Mononuclear cell (primary cell): ENCODE measurements around the gene BRD7. TPM values are rescaled to one million over a fixed set of nuclear protein-coding genes. Genes with fewer than 3 reads are reported as not detected.

Experiments used
- H3K27me3 ChIP-seq: 2 replicates; pipeline ENCODE4 v1.6.0; 2011; ENCODE audit warnings: low read length, control low read depth; ENCODE audit not compliant: insufficient read depth
- H3K4me1 ChIP-seq: 2 replicates; pipeline ENCODE4 v1.5.1; 2011; ENCODE audit warnings: mild to moderate bottlenecking, low read length, control low read depth; ENCODE audit not compliant: insufficient read depth
- H3K4me3 ChIP-seq: 2 replicates; pipeline ENCODE4 v1.5.1; 2011; ENCODE audit warnings: mild to moderate bottlenecking, low read length, moderate library complexity
- H3K9me3 ChIP-seq: 2 replicates; pipeline ENCODE4 v1.5.1; 2011; ENCODE audit warnings: low read depth, mild to moderate bottlenecking, control low read depth, low read length
- total RNA-seq: library from RNA; depleted of rRNA; stranded (reverse); fragments of >200 nt; gene quantifications from one replicate; pipeline ENCODE4 v1.2.3, GENCODE V29; 2012

The BRD7 gene
- total RNA-seq, 1 donor, result 55.3 TPM

DNA sequence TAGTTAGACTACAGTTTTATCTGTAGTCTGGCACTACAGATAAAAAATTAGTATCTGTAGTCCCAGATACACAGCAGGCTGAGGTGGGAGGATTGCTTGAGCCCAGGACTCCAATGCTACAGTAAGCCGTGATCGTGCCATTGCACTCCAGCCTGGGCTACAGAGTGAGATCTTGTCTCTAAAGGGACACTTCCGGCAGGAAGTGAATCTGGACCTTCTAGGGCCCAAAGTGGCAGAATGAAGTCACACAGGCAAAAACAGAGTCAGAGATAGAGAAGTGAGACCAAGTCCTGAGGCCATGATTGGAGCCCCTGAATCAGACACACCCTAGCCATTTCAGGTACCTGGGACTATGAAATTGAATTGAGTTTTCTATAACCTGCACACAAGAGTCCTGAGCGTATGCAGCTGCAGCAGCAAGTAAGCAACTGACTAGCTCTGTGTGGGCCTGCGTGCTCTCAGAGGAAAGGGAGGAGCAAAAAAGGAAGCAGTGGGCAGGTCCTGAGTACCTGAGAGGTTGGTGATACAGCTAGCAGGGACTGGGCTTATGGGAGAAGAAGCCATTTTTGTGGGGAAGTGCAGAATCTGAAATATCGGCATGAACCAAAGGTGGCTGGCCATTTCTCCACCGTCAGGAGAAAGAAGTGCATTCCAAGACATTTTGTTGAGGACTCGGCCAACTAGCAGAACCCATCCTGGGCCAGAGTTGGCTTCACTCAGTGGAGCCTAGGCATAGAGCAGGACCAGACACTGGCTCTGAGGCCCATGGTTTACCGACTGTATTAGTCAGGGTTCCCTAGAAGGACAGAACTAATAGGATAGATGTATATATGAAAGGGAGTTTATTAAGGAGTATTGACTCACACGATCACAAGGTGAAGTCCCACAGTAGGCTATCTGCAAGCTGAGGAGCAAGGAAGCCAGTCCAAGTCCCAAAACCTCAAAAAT, 27.2 kb upstream of the BRD7 start:
- H3K9me3 ChIP-seq, result no peaks in the 10 kb centered on the region

DNA sequence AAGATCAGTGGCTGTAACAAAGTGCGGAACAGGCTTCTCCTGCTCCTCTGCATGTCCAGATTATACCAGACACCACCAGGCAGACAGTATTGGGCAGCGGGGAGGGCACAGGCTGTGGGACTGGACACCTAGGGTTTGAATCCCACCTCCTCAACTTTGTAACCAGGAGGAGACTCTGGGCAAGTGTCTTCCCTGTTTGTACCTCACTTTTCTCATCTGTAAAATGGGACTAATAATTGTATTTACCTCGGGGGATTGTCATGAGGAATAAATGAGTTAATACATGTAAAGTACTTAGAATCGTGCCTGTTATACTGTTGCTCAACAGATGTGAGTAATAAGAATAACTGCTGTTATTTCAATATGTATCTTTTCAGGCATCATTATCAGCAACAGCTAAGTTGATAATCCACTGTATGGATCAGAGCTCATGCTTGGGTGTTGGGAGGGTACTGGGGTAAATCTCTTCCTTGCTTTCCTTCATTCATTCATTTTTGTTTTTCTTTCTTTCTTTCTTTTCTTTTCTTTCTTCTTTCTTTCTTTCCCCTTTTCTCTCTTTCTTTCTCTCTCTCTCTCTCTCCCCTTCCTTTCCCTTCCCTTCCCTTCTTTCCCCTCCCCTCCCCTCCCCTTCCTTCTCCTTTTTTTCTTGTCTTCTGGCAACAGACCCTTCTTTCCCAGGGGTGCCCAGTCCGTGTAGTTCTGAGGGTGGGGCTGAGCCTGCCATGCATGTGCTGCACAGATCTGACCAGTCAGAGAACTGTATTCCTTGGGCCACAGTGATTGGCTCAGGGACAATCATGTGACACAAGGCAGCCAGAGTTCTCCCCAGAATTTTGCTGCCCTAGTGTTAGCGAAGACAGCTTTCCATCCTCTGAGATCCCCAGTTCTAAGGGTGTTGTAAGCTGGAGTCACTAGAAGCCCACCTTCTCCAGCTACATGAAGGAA, 25.3 kb upstream of the BRD7 start:
- H3K9me3 ChIP-seq, result no peaks in the 10 kb centered on the region
- H3K4me1 ChIP-seq, result peaks cover 8% of the 10 kb centered on the region
- H3K27me3 ChIP-seq, result no peaks in the 10 kb centered on the region
- no peak overlapping the region for H3K4me3 ChIP-seq

More for the DNA sequence above, 27.2 kb upstream of the BRD7 start:
- Histone ChIP-seq H3K27me3 (no peaks in the 10 kb centered on the region), H3K4me3 (no peak overlapping the region), H3K4me1 (peaks cover 8% of the 10 kb centered on the region)

DNA sequence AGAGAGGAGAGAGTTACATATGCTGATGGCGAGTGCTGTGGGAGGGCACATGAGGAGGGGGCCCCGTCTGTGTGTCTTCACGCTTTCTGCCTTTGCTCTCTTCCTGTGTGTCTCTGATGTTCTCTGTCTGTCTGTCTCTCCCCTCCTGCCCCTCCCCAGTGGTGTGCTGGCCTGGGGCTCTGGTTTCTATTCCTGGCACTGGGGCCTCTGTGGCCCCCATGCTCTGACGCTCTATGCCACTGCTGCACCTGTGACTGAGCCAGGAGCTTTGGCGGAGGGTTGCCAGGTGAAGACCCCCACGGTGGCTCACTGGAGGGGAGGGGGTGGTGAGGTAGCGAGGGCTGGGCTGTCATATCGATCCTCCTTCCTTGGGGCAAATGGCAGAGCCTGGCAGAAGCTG, 24.6 kb upstream of the BRD7 start:
- Histone ChIP-seq H3K27me3 (no peaks in the 10 kb centered on the region), H3K4me1 (peaks cover 8% of the 10 kb centered on the region), H3K9me3 (no peaks in the 10 kb centered on the region), H3K4me3 (no peak overlapping the region)

DNA sequence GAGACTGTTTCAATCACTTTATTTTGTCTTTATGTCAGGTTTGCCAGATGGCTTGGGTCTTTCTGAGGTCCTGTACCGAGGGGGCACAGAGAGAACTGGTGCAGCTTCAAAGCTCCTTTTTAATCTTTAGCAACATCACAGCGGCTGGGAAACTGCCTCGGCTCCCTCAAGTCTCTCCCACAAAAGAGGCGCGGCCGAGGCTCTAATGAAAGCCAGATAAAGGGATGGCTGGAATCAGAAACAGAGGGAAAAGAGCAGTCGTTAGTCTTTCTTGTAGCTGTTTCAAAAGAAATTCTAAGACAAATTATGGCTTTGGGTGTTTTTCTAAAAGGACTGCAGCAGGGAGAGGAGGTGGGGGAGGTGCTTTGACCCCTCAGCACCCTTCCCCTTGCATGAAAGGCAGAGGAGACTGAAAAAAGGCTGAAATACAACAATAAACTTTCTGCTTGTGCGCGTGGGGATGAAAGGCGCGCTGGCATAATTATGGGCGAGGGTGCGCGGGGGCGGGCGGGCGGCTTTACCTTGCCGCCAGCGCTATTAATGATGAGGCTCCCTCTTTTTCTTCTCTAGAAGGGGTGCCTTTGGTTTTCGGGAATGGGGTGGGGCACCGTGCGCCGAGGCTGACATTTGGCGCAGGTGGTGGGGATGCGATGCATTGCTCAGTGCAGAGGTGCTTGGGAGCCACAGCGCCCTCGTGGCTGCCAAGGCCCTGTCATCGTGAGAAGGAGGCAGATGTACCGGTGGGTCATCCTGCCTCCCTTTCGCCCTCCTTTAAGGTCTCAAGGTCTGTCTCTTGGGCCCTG, 22.3 kb upstream of the BRD7 start:
- peaks cover 5% of the 10 kb centered on the region for H3K4me1 ChIP-seq
- H3K4me3 ChIP-seq, result no peak overlapping the region
- no peaks in the 10 kb centered on the region for H3K27me3 ChIP-seq
- no peaks in the 10 kb centered on the region for H3K9me3 ChIP-seq

DNA sequence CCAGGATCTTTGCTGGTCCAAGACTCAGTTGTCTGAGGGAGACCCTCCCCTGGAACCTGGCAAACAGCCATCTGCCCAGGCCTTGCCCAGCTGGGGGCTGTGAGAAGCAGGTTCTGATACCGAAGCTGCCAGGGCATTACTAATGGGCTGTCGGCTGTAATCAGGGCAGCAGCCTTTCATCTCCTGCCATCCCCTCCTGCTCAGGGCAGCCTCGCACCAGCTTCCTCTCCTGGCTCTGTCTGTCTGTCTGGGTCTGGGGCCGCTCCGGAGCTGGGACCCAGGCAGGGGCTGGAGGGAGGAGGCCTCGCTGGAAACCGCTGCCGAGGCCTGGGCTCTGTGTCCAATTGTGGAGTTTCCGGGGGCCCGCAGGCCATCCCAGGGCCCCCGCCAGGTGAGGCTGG, 21.6 kb upstream of the BRD7 start:
- Histone ChIP-seq H3K4me1 (no peaks in the 10 kb centered on the region), H3K9me3 (no peaks in the 10 kb centered on the region), H3K4me3 (no peak overlapping the region), H3K27me3 (no peaks in the 10 kb centered on the region)

DNA sequence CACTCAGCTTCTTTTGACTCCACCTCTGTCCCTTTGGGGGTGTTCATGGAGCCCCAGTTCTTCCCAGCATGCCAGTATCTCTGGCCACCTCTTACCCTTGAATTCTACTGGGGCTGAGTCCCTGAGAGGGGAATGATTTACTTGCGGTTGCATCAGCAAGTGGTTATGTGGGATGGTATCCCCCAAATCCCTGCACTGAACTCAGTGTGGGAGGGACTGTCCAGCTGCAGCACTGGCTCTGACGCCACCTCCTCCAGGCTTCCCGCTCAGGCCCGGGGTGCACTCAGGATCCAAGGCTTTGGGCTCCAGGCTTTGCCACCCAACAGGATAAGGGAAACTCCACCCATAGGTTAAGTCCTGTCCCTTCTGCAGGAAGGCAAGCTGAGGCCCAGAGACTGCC, 21.1 kb upstream of the BRD7 start:
- no peak overlapping the region for H3K4me3 ChIP-seq
- no peaks in the 10 kb centered on the region for H3K27me3 ChIP-seq
- H3K9me3 ChIP-seq, result no peaks in the 10 kb centered on the region
- H3K4me1 ChIP-seq, result no peaks in the 10 kb centered on the region

DNA sequence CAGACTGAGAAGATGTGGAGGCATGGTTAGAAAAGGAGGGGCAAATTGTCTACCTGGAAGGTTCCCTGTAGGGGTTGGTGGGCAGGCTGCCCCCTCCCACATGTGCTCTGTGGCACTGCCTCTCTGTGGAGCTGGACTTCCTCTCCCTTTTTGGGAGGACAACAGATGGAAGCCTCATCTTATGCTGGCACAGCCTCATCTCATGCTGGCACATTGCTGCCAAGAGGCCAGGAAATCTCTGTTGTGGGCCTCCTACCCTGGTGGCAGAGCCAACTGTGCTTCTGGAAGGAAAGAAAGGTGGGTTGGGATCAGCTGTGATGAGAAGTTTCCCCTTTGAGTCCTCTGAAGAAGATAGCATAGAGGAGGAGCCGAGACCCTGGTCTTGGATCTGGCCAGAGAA, 19.7 kb upstream of the BRD7 start:
- H3K27me3 ChIP-seq, result no peaks in the 10 kb centered on the region
- no peaks in the 10 kb centered on the region for H3K9me3 ChIP-seq
- no peak overlapping the region for H3K4me3 ChIP-seq
- no peaks in the 10 kb centered on the region for H3K4me1 ChIP-seq

DNA sequence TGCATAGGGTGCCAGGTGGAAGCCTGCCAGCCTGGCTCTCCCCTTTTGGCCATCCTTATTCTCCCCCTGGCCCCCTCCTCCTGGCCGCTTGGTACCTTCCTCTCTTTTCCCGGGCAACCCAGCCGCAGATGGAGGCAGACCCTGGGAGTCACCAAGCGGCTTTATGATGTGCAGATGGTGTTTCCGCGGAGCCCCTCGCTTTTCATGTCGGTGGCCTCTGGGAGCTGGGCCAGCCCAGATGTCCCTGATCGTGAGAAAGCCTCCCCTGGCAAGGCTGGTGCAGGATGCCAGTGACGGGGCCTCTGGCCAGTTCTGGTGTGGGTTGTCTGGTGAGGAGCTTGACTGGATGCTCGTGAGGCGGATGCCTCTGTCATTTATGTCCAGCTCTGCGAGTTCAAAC, 18.0 kb upstream of the BRD7 start:
- H3K27me3 ChIP-seq, result no peaks in the 10 kb centered on the region
- H3K4me3 ChIP-seq, result no peak overlapping the region
- no peaks in the 10 kb centered on the region for H3K4me1 ChIP-seq
- H3K9me3 ChIP-seq, result no peaks in the 10 kb centered on the region

DNA sequence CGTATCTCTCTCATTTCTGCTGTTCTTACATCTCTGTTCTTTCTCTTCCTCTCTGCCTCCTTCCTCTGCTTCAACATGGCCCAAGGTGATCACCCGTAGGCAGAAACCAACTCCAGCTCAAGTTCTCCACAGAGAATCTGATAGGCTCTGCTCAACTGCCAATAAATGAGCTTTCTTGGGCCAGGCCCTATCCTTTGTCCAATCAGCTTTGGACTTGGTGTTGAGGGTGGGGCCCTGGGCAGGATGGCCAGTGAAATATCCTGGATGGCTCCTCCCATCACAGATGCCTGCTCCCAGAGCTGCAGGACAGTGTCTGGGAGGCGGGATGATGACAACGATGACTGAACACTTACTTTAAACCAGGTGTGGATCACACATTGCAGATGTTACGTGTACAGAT, 17.4 kb upstream of the BRD7 start:
- no peaks in the 10 kb centered on the region for H3K4me1 ChIP-seq
- no peaks in the 10 kb centered on the region for H3K27me3 ChIP-seq
- no peak overlapping the region for H3K4me3 ChIP-seq
- H3K9me3 ChIP-seq, result no peaks in the 10 kb centered on the region

DNA sequence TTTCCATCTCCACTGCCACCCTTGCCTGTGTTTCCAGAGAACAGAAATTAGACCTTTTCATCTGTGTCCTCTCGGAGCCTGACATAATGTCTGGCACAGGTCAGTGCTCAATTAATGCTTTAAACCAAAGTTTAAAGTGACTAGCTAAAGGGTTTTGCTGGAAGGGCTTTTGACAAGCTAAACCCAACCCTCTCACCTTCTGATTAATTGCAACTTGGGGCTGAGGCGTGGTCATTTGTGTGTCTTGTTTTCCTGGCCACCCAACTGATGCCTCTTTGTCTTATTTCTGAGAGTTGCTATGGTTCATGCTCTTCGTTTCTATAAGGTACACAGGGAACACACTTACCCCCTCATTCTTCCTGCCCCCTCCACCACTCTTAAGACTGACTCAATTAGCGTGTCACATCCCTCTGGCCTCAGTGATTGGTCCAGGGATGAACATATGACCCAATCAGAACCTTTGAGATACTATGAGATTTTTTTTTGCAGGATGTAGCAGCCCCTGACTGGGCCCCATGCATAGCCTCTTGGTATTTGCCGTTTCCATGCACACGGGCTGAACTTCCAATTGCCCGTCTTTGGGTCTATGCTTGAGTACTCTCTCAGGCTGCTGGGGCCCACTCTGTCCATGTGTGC, 15.8 kb upstream of the BRD7 start:
- H3K4me3 ChIP-seq, result no peak overlapping the region
- no peaks in the 10 kb centered on the region for H3K9me3 ChIP-seq
- H3K27me3 ChIP-seq, result no peaks in the 10 kb centered on the region

DNA sequence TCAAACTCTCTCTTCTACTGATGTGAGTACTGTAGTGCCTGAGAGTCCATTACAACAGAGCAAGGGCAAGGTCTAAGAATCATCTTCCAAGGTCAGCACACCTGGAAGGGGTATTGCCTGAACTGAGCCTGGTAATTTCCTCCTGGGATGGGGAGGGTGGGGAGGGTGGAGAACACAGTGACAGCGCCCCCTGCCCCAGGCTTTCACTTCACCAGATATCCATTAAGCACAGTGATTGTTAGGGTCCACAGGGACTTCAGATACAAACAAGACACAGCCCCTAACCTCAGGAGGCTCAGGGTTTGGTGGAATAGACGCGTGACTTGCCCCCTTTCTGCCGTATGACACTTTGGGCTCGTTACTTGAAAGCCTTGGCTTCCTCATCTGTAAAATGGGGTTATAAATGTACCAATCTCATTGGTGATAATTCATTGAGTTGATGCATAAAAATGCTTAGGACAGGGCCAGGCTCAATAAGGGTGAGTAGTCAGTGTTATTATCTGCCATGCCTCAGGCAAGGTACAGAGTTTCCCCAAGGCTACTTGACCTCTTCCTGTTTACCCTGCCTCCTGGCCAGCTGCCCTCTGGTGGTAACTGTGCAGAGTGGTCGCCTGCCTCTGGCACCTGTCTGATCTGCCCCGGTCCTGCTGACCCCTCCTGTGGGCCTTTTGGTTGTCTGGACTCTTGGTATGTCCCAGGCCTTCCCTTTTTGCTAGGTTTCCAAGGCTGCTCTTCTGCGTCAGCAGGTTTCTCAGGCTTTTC, 13.1 kb upstream of the BRD7 start:
- H3K4me1 ChIP-seq, result no peaks in the 10 kb centered on the region
- H3K9me3 ChIP-seq, result no peaks in the 10 kb centered on the region
- no peak overlapping the region for H3K4me3 ChIP-seq
- no peaks in the 10 kb centered on the region for H3K27me3 ChIP-seq

More for the DNA sequence above, 15.8 kb upstream of the BRD7 start:
- no peaks in the 10 kb centered on the region for H3K4me1 ChIP-seq

DNA sequence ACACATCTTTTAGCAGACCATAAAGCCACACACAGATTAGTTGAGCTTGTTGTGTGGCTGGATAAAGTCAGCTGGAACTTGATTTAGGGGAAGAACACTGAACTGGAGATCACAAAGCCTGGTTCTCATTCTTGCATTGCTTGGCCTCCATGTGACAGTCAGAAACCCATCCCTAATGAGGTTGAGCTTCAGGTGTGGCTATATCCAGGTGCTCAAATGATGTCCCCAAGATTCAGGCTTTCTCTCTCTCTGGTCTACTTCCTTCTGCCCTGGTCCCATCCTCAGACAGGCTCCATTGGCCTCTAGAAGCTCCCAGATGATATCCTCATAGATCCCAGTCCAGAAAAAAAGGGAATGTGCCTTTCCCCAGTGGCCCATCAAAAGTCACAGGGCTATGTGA, 9.6 kb upstream of the BRD7 start:
- H3K27me3 ChIP-seq, result no peaks in the 10 kb centered on the region
- no peaks in the 10 kb centered on the region for H3K9me3 ChIP-seq
- no peaks in the 10 kb centered on the region for H3K4me1 ChIP-seq
- no peak overlapping the region for H3K4me3 ChIP-seq

DNA sequence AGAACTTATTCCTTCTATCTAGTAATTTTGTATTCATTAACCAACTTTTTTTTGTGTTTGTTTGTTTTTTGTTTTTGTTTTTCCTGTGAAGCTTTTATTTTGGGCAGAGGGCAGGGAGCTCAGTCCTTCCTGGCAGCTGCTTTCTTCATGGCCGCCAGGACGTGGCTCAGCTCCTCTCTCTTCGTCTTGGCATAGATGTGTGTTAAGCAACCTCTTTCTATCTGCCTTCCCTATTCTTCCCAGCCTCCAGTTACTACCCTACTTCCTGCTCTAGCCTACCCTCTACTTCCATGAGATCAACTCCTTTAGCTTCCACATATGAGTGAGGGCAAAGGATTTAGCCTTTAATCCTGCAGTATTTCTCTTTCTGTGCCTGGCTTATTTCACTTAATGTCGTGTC, 8.2 kb upstream of the BRD7 start:
- H3K27me3 ChIP-seq, result no peaks in the 10 kb centered on the region
- no peak overlapping the region for H3K4me3 ChIP-seq
- no peaks in the 10 kb centered on the region for H3K4me1 ChIP-seq
- H3K9me3 ChIP-seq, result no peaks in the 10 kb centered on the region

DNA sequence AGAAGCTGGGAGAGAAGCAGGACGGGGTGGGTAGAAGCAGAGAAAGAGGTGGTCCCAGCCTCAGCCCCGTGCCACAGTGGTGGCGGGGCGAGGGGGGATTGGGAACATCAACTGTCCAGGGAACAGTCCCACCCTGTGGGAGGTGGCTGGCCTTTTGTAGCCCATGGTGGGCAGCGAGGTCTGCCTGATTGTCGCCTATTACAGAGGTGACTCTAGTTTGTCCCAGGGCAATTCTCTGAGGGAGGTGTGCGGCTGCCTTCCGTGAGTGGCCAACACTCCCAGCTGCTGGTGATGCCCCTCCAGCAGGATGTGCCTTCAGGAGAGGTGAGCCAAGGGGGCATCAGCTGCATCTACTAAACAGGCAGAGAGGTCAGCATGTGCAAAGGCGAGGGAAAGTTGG, 5.0 kb upstream of the BRD7 start:
- H3K4me1 ChIP-seq, result peaks cover 6% of the 10 kb centered on the region
- no peak overlapping the region for H3K4me3 ChIP-seq
- H3K9me3 ChIP-seq, result no peaks in the 10 kb centered on the region
- no peaks in the 10 kb centered on the region for H3K27me3 ChIP-seq
